Breast epithelium (tissue), 4 donors: ENCODE measurements around the gene EEF1AKMT3. TPM values are rescaled to one million over a fixed set of nuclear protein-coding genes. Genes with fewer than 3 reads are reported as not detected.

ENCODE experiments used
- DNase-seq, 2 donors: peaks; one replicate each; pipeline ENCODE4 v3.0.0-alpha.2; 2019; ENCODE audit warnings: low spot score in 2 of 2
- H3K27ac ChIP-seq, 2 donors: fragments of 200-600 bp; sonication (generic) in 1 of 2; one replicate each; pipeline ENCODE4 v1.5.1; 2016 to 2019; ENCODE audit warnings: mild to moderate bottlenecking in 1 of 2
- H3K27me3 ChIP-seq, 2 donors: fragments of 200-600 bp; sonication (generic) in 1 of 2; one replicate each; pipeline versions ENCODE4 v1.5.1 to v1.6.0; 2017 to 2019; ENCODE audit warnings: control low read depth in 1 of 2, mild to moderate bottlenecking in 1 of 2
- H3K36me3 ChIP-seq: fragments of 200-600 bp; one replicate; pipeline ENCODE4 v1.5.1; 2019
- H3K4me1 ChIP-seq, 2 donors: fragments of 200-600 bp; sonication (generic); one replicate each; pipeline ENCODE4 v1.5.1; 2016 to 2019; ENCODE audit warnings: control low read depth in 1 of 2
- H3K4me3 ChIP-seq, 3 donors: fragments of 200-600 bp; sonication (generic); 1 replicate in 2 of 3; 2 replicates in 1 of 3; pipeline ENCODE4 v1.5.1; 2016 to 2019; ENCODE audit warnings: mild to moderate bottlenecking in 3 of 3, moderate library complexity in 2 of 3
- H3K9me3 ChIP-seq, 2 donors: fragments of 200-600 bp; sonication (generic) in 1 of 2; one replicate each; pipeline ENCODE4 v1.5.1; 2016 to 2019; ENCODE audit warnings: control low read depth in 1 of 2
- CTCF ChIP-seq, 3 donors: fragments of 450-650 bp; IDR thresholded peaks; one replicate each; pipeline ENCODE4 v1.5.1; 2016 to 2017; ENCODE audit warnings: antibody characterized with exemption in 3 of 3, mild to moderate bottlenecking in 3 of 3, moderate library complexity in 3 of 3
- POLR2A ChIP-seq: fragments of 450-650 bp; IDR thresholded peaks from one replicate; pipeline ENCODE4 v1.6.1; 2016; ENCODE audit warnings: antibody characterized with exemption, mild to moderate bottlenecking, moderate library complexity
- POLR2AphosphoS5 ChIP-seq, 3 donors: sonication (generic); formaldehyde crosslinking; IDR thresholded peaks; one replicate each; pipeline ENCODE4 v1.6.1; 2017; ENCODE audit warnings: antibody characterized with exemption in 3 of 3
- intact Hi-C: fragments of 100-400 bp; cut with DNase I; formaldehyde crosslinking; loops from one replicate; pipeline ENCODE4 v1.15.1; 2023; ENCODE audit warnings: low total_unique reads
- total RNA-seq, 3 donors: library from RNA; depleted of rRNA; stranded (reverse); fragments of >200 nt; gene quantifications; one replicate each; pipeline ENCODE4 v1.1.0, GENCODE V29; 2016

The EEF1AKMT3 gene
- total RNA-seq, 3 donors from 2014 or later = 15.7 to 18.1 (median 16.5) TPM

DNA sequence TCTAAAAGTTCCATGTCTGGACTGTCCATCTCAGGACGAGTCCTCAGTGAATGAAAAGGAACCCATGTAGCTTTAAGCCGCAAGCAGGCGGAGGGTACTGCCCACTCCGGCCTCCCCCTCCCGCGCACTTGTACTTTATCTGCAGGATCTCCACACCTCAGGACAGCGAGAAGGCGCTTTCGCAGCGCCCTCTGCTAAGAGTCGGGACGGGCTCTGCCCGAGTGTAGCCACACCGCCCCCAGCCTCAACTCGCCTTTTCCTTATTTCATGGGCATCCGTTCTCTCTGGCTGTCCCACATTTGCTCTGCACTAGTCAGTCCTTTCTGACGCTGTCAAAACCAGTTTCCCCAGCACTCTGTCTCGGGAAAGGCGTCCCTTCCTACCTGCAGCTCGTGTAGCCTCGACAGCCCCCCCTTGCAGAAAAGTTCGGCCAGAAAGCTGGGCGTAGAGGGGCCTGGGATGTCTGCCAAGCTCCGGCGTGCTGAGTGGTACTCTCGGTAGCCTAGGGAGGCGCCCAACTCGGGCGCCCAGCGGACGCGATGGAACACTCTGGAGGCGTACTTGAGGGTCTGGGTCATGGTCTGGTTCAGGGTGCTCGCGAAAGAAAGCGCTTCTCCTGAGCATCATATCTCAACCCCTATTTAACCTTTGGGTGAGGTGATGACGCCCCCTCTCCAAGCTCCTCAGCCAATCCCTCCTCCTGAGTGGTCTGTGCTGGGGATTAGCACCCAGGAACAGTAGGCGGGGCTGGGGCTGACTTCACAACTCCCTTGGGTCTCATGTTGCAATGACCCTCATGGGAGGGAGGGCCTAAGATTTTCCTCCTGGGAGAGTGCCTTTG lies 5.7 kb upstream of the EEF1AKMT3 start, which contains the start of gene CYP27B1:
CYP27B1 (minus strand) TSS at position 615 of the 841 bp plus-strand sequence; CDS start at position 578, 37 bp downstream.
- Histone ChIP-seq H3K27me3 (peaks cover 0 to 25% of the 10 kb centered on the region in 2 donors), H3K9me3 (no peaks in the 10 kb centered on the region), H3K4me1 (peaks cover 4 to 8% of the 10 kb centered on the region in 2 donors), H3K36me3 (no peaks in the 10 kb centered on the region), H3K4me3 (peak within 1 kb of the TSS; percentile 7 to 63 (median 56)), H3K27ac (no peak within 1 kb of the TSS)
- TF ChIP-seq POLR2AphosphoS5 (IDR thresholded peaks at IDR 0.05) (no peak), CTCF (IDR thresholded peaks at IDR 0.05) (no peak), POLR2A (no peak)
- no peak for DNase-seq
- intact Hi-C loops = no loop called here

- H3K4me3 ChIP-seq = no peak overlapping the region
- H3K36me3 ChIP-seq = no peaks in the 10 kb centered on the region
- TF ChIP-seq POLR2AphosphoS5 (IDR thresholded peaks at IDR 0.05) = no peak
- no peak for TF ChIP-seq POLR2A
- TF ChIP-seq CTCF (IDR thresholded peaks at IDR 0.05) = no peak
- no peak for DNase-seq
- no peak overlapping the region for H3K27ac ChIP-seq
- no peaks in the 10 kb centered on the region for H3K9me3 ChIP-seq
- H3K27me3 ChIP-seq = peaks cover 0 to 25% of the 10 kb centered on the region in 2 donors
- intact Hi-C loops = no loop called here
- peaks cover 4 to 8% of the 10 kb centered on the region in 2 donors for H3K4me1 ChIP-seq
Measured at GRCh38 chr12:57767305-57767698, 5.1 kb upstream of the EEF1AKMT3 start.

DNA sequence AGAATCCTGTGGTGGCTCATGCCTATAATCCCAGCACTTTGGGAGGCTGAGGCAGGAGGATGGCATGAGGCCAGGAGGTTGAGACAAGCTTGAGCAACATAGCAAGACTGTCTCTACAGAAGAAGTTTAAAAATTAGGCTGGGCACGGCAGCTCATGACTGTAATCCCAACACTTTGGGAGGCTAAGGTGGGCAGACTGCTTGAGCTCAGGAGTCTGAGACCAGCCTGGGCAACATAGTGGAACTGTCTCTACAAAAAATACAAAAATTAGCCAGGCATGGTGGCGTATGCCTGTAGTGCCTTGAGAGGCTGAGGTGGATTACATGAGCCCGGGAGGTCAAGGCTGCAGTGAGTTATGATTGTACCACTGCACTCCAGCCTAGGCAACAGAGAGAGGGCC lies 4.5 kb upstream of the EEF1AKMT3 start:
- TF ChIP-seq POLR2A (no peak), CTCF (IDR thresholded peaks at IDR 0.05) (no peak), POLR2AphosphoS5 (IDR thresholded peaks at IDR 0.05) (no peak)
- no peaks in the 10 kb centered on the region for H3K36me3 ChIP-seq
- no peak overlapping the region for H3K27ac ChIP-seq
- no peaks in the 10 kb centered on the region for H3K9me3 ChIP-seq
- intact Hi-C loops = no loop called here
- no peak overlapping the region for H3K4me3 ChIP-seq
- H3K27me3 ChIP-seq = peaks cover 0 to 25% of the 10 kb centered on the region in 2 donors
- H3K4me1 ChIP-seq = peaks cover 4 to 8% of the 10 kb centered on the region in 2 donors
- no peak for DNase-seq

DNA sequence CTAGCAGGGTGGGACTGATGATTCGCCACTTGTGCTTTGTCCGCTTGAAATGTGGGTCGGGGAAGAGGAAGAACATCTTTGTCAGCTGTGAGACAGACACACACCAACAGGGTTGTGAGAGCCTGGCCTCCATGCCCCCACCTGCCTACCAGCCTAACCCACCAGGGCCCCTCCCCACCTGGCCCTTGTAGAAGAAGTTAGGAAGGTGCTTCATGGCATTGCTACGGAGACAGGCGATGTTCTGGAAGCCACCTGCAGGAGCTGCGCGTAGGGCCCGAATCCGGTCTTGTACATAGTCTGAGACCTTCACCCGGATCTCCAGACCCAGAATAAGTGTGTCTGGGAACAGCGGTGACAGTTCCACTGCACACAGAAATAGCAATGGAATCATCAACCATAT lies 2.8 kb upstream of the EEF1AKMT3 start:
- intact Hi-C loops = no loop called here
- no peak for TF ChIP-seq POLR2AphosphoS5 (IDR thresholded peaks at IDR 0.05)
- TF ChIP-seq POLR2A = no peak
- TF ChIP-seq CTCF (IDR thresholded peaks at IDR 0.05) = no peak
- no peaks in the 10 kb centered on the region for H3K36me3 ChIP-seq
- H3K27me3 ChIP-seq = peaks cover 0 to 15% of the 10 kb centered on the region in 2 donors
- DNase-seq = no peak
- no peak overlapping the region for H3K27ac ChIP-seq
- peaks cover 4 to 8% of the 10 kb centered on the region in 2 donors for H3K4me1 ChIP-seq
- no peak overlapping the region for H3K4me3 ChIP-seq
- H3K9me3 ChIP-seq = no peaks in the 10 kb centered on the region

GRCh38 chr12:57770734-57771133 lies 1.7 kb upstream of the EEF1AKMT3 start:
- DNase-seq = no peak
- Histone ChIP-seq H3K27me3 (peaks cover 0 to 4% of the 10 kb centered on the region in 2 donors), H3K9me3 (no peaks in the 10 kb centered on the region), H3K36me3 (no peaks in the 10 kb centered on the region), H3K4me1 (peaks cover 4 to 8% of the 10 kb centered on the region in 2 donors), H3K4me3 (no peak overlapping the region), H3K27ac (peak overlapping the region in 1 of 2 donors; percentile 94)
- TF ChIP-seq POLR2AphosphoS5 (IDR thresholded peaks at IDR 0.05) (no peak), CTCF (IDR thresholded peaks at IDR 0.05) (no peak), POLR2A (no peak)
- intact Hi-C loops = no loop called here
